HAP-1 (cell line): ENCODE data around the gene RTN4R.
A peak's percentile ranks its signal among the peaks of the same experiment; 100 is the strongest.

Experiments
- DNase-seq, 2 experiments: peaks; one replicate each; pipeline ENCODE4 v3.0.0-alpha.2; 2016 to 2020; ENCODE audit warnings: low spot score in 2 of 2
- H3K27me3 ChIP-seq: fragments of 250-450 bp; sonication (Bioruptor Pico); 2 replicates; pipeline ENCODE4 v1.5.1; 2020; ENCODE audit warnings: low read depth, mild to moderate bottlenecking, moderate library complexity
- H3K36me3 ChIP-seq: fragments of 250-450 bp; sonication (Bioruptor Pico); replicated peaks from 2 replicates; pipeline ENCODE4 v1.5.1; 2020; ENCODE audit warnings: mild to moderate bottlenecking
- H3K4me1 ChIP-seq: fragments of 250-450 bp; sonication (Bioruptor Pico); 2 replicates; pipeline ENCODE4 v1.5.1; 2020; ENCODE audit warnings: mild to moderate bottlenecking
- H3K4me3 ChIP-seq: fragments of 250-450 bp; sonication (Bioruptor Pico); 2 replicates; pipeline ENCODE4 v1.5.1; 2020; ENCODE audit warnings: mild to moderate bottlenecking, moderate library complexity
- H3K9me3 ChIP-seq: fragments of 250-450 bp; sonication (Bioruptor Pico); 2 replicates; pipeline ENCODE4 v1.5.1; 2020; ENCODE audit warnings: mild to moderate bottlenecking, moderate library complexity
- in situ Hi-C: fragments of 300-500 bp; cut with MboI; formaldehyde crosslinking; loops from 3 replicates; pipeline ENCODE4 v1.14.3; 2020; ENCODE audit warnings: low sequenced_read_pairs, inconsistent platforms, mixed read lengths

RTN4R gene

DNA sequence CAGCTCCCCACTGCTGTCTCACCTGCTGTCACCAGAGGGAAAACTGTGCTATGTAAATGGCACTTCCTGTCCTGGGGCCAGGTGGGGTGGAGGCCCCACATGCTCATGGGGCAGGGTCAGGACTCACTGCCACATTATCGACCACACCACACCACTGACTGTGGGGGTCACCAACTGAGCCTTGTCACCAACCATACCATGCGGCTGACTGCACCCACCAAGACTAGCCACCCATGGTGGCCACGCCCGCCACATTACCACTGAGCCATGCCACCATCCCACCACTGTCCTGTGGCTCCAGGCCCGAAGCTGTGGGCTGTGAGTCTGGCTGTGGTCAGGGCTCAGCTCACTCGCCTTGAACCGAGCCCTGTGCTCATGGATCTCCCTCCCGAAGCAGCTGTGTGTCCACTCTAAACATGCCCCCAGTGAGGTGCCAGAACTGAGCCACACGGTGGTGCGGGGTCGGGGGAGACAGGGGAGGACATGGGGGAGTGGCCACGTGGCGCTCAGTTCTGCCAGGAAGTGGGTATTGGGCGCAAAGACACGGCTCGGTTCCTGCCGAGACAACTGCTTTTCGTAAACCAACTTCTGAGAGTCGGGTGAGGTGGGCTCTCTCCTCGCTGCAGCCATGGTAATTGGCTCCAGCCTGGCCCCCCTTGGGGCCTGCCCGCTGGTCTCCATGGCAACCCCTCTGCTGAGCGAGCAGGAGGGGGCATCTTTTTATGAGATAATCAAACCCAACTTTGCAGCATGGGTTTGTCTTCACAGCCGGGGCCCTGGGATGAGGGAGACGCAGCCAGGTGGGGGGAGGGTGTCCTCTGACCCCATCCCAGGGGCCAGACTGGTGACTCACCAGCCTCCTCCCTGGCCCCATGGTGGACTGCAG, 23.2 kb downstream of the RTN4R start:
- no peak for DNase-seq
- H3K36me3 ChIP-seq = 0 out of 2 replicates have a peak, but pooled peaks cover 4% of the 10 kb centered on the region
- no peaks in the 10 kb centered on the region for H3K27me3 ChIP-seq
- in situ Hi-C loops = no loop called here
- no peak overlapping the region for H3K4me3 ChIP-seq
- H3K4me1 ChIP-seq = no peaks in the 10 kb centered on the region
- no peaks in the 10 kb centered on the region for H3K9me3 ChIP-seq

GRCh38 chr22:20244250-20244648, 23.9 kb downstream of the RTN4R start:
- DNase-seq = no peak
- no peaks in the 10 kb centered on the region for H3K27me3 ChIP-seq
- H3K4me1 ChIP-seq = no peaks in the 10 kb centered on the region
- in situ Hi-C loops = no loop called here
- no peak overlapping the region for H3K4me3 ChIP-seq
- H3K9me3 ChIP-seq = no peaks in the 10 kb centered on the region
- 0 out of 2 replicates have a peak, but pooled peaks cover 4% of the 10 kb centered on the region for H3K36me3 ChIP-seq

GRCh38 chr22:20243537-20244249, 24.4 kb downstream of the RTN4R start:
- in situ Hi-C loops = no loop called here
- H3K4me1 ChIP-seq = no peaks in the 10 kb centered on the region
- H3K4me3 ChIP-seq = no peak overlapping the region
- no peaks in the 10 kb centered on the region for H3K27me3 ChIP-seq
- no peaks in the 10 kb centered on the region for H3K9me3 ChIP-seq
- H3K36me3 ChIP-seq = 0 out of 2 replicates have a peak, but pooled peaks cover 4% of the 10 kb centered on the region
- peak in 1 of 2 experiments; percentile 30 for DNase-seq

- no peaks in the 10 kb centered on the region for H3K4me1 ChIP-seq
- DNase-seq = no peak
- in situ Hi-C loops = no loop called here
- H3K4me3 ChIP-seq = no peak overlapping the region
- H3K36me3 ChIP-seq = 0 out of 2 replicates have a peak, but pooled peaks cover 4% of the 10 kb centered on the region
- no peaks in the 10 kb centered on the region for H3K27me3 ChIP-seq
- no peaks in the 10 kb centered on the region for H3K9me3 ChIP-seq
Measured at GRCh38 chr22:20243176-20243536, 25.0 kb downstream of the RTN4R start.

- Histone ChIP-seq H3K9me3 (no peaks in the 10 kb centered on the region), H3K4me1 (no peaks in the 10 kb centered on the region), H3K4me3 (no peak overlapping the region), H3K36me3 (0 out of 2 replicates have a peak, but pooled peaks cover 4% of the 10 kb centered on the region), H3K27me3 (no peaks in the 10 kb centered on the region)
- in situ Hi-C loops = no loop called here
- DNase-seq = no peak
Measured at GRCh38 chr22:20242393-20243175, 25.5 kb downstream of the RTN4R start.

- no peaks in the 10 kb centered on the region for H3K4me1 ChIP-seq
- H3K9me3 ChIP-seq = no peaks in the 10 kb centered on the region
- no peak overlapping the region for H3K4me3 ChIP-seq
- in situ Hi-C loops = no loop called here
- H3K36me3 ChIP-seq = 0 out of 2 replicates have a peak, but pooled peaks cover 4% of the 10 kb centered on the region
- DNase-seq = no peak
- no peaks in the 10 kb centered on the region for H3K27me3 ChIP-seq
Measured at GRCh38 chr22:20241579-20242392, 26.3 kb downstream of the RTN4R start.

DNA sequence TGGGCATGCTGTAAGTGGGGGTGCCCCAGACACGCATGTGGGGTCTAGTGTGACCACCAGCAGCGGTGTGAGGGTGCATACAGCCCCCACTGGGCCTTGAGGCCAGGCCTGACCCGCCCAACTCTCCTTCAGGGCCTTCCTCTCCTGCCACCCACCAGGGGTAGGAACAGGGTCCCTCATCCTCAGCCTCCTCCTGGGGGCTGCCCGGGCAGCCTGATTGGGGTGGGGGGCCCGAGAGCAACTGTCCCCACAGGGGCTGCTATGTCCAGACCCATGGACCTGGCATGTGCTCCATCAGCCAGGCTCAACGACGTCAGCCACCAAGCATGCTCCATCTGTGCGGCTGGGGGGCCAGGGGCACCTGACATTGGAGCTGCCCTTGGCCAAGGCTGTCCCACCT, 27.2 kb downstream of the RTN4R start:
- Histone ChIP-seq H3K4me3 (no peak overlapping the region), H3K36me3 (0 out of 2 replicates have a peak, but pooled peaks cover 4% of the 10 kb centered on the region), H3K9me3 (no peaks in the 10 kb centered on the region), H3K4me1 (no peaks in the 10 kb centered on the region), H3K27me3 (no peaks in the 10 kb centered on the region)
- in situ Hi-C loops = no loop called here
- no peak for DNase-seq

- Histone ChIP-seq H3K4me1 (no peaks in the 10 kb centered on the region), H3K4me3 (no peak overlapping the region), H3K9me3 (no peaks in the 10 kb centered on the region), H3K27me3 (no peaks in the 10 kb centered on the region), H3K36me3 (0 out of 2 replicates have a peak, but pooled peaks cover 4% of the 10 kb centered on the region)
- in situ Hi-C loops = no loop called here
- DNase-seq = peak in 1 of 2 experiments; percentile 23
Measured at GRCh38 chr22:20240447-20240764, 27.7 kb downstream of the RTN4R start.

- Histone ChIP-seq H3K9me3 (no peaks in the 10 kb centered on the region), H3K27me3 (no peaks in the 10 kb centered on the region), H3K4me3 (no peak overlapping the region), H3K36me3 (0 out of 2 replicates have a peak, but pooled peaks cover 4% of the 10 kb centered on the region), H3K4me1 (no peaks in the 10 kb centered on the region)
- DNase-seq = no peak
- in situ Hi-C loops = no loop called here
Measured at GRCh38 chr22:20239676-20240446, 28.3 kb downstream of the RTN4R start.

GRCh38 chr22:20238901-20239675, 29.0 kb downstream of the RTN4R start:
- Histone ChIP-seq H3K9me3 (no peaks in the 10 kb centered on the region), H3K36me3 (0 out of 2 replicates have a peak, but pooled peaks cover 4% of the 10 kb centered on the region), H3K4me1 (no peaks in the 10 kb centered on the region), H3K4me3 (no peak overlapping the region), H3K27me3 (no peaks in the 10 kb centered on the region)
- DNase-seq = no peak
- in situ Hi-C loops = no loop called here

- no peaks in the 10 kb centered on the region for H3K27me3 ChIP-seq
- in situ Hi-C loops = no loop called here
- no peaks in the 10 kb centered on the region for H3K9me3 ChIP-seq
- no peak overlapping the region for H3K4me3 ChIP-seq
- DNase-seq = peak; percentile 8 to 75
- H3K36me3 ChIP-seq = 0 out of 2 replicates have a peak, but pooled peaks cover 4% of the 10 kb centered on the region
- no peaks in the 10 kb centered on the region for H3K4me1 ChIP-seq
Measured at GRCh38 chr22:20238536-20238900, 29.6 kb downstream of the RTN4R start.
